ENCODE results near the gene TCP10L. TPM values are rescaled to one million over a fixed set of nuclear protein-coding genes. Genes with fewer than 3 reads are reported as not detected.

The TCP10L gene
- total and polyA plus RNA-seq, 2 of the 4 experiments (the other 2 are of a cell fraction): 0.09 TPM; not detected in 1

- H2BK20ac ChIP-seq (ENCODE audit: low read depth, low read length): no peak overlapping the region
- no peak overlapping the region for H2BK120ac ChIP-seq (ENCODE audit: low read depth, low read length)
- no peaks in the 10 kb centered on the region for H4K20me1 ChIP-seq (ENCODE audit: insufficient read depth, low read length)
- BruUV-seq (replicated peaks): no TSS peak
- H3K4me1 ChIP-seq (ENCODE audit: control insufficient read depth, insufficient read depth, low read length): no peaks in the 10 kb centered on the region
- ChIA-PET CTCF (no interaction called here), POLR2A (ENCODE audit: unreplicated experiment) (no interaction called here)
- no peak overlapping the region for H3K4ac ChIP-seq (ENCODE audit: low read depth, low read length)
- H2BK5ac ChIP-seq (ENCODE audit: low read depth, low read length, poor library complexity, severe bottlenecking): no peak overlapping the region
- H2AK9ac ChIP-seq (replicated peaks; ENCODE audit: low read depth, low read length, poor library complexity): no peak overlapping the region
- DNase-seq: no peak
- no peak overlapping the region for H3K14ac ChIP-seq (replicated peaks; ENCODE audit: low read depth, low read length)
- no peak overlapping the region for H4K5ac ChIP-seq (ENCODE audit: low read depth, low read length)
- WGBS, 2 experiments (ENCODE audit: extremely low coverage in 2 of 2, insufficient read length in 1 of 2): 85% methylated on average over 4 of the region's 7 CpGs; no CpG with 5 or more reads in 1 of the 2 experiments
- peaks cover 5% of the 10 kb centered on the region; the same call in 1 of the 2 replicates for H3K9me1 ChIP-seq (ENCODE audit: insufficient read depth, low read length)
- H3K27me3 ChIP-seq (ENCODE audit: control insufficient read depth, insufficient read depth, low read length): no peaks in the 10 kb centered on the region; the same call in 1 of the 2 replicates
- no peak overlapping the region for H2AK5ac ChIP-seq (ENCODE audit: low read depth, low read length)
- intact Hi-C loops (cut with micrococcal nuclease): no loop called here
- H3K23ac ChIP-seq (ENCODE audit: low read depth, low read length): no peak overlapping the region
- H3K4me3 ChIP-seq (ENCODE audit: insufficient read depth, low read depth, low read length): no peak overlapping the region
- H3K79me1 ChIP-seq (ENCODE audit: low read depth in 1 of 2, low read length in 2 of 2): no peaks in the 10 kb centered on the region
- H4K91ac ChIP-seq (ENCODE audit: insufficient read depth, low read depth, low read length): no peak overlapping the region
- no peak overlapping the region for H3K4me2 ChIP-seq (ENCODE audit: low read depth, low read length)
- TF ChIP-seq CTCF (conservative IDR thresholded peaks at IDR 0.05; ENCODE audit: low read depth, low read length) (no peak), SMC3 (IDR thresholded peaks at IDR 0.05; ENCODE audit: low read depth, low read length) (no peak), NFE2L2 (IDR thresholded peaks at IDR 0.05; ENCODE audit: low read depth, low read length) (no peak), RCOR1 (IDR thresholded peaks at IDR 0.05; ENCODE audit: insufficient replicate concordance, low read length) (no peak), USF2 (IDR thresholded peaks at IDR 0.05; ENCODE audit: low read depth, low read length) (no peak), POLR2A (IDR thresholded peaks at IDR 0.05; ENCODE audit: low read depth, low read length) (no peak), MXI1 (IDR thresholded peaks at IDR 0.05; ENCODE audit: borderline replicate concordance, low read depth, low read length) (no peak)
- H3K56ac ChIP-seq (ENCODE audit: extremely low read depth, insufficient read depth, low read length): no peak overlapping the region
- dilution Hi-C loops (cut with HindIII; ENCODE audit: low sequenced_read_pairs, unreplicated experiment): no loop called here
- H3K27ac ChIP-seq (ENCODE audit: insufficient read depth, low read length): no peak overlapping the region
- no peak overlapping the region for H3K9ac ChIP-seq (ENCODE audit: low read depth, low read length)
- no peak for ATAC-seq (ENCODE audit: low read depth)
- no peak overlapping the region for H2BK15ac ChIP-seq (ENCODE audit: low read depth, low read length)
- H4K8ac ChIP-seq (ENCODE audit: low read depth in 2 of 2, low read length in 2 of 2): no peak overlapping the region
- peaks cover 2% of the 10 kb centered on the region; the same call in 1 of the 2 replicates for H3K9me3 ChIP-seq (ENCODE audit: control insufficient read depth, insufficient read depth, low read length)
- no peak overlapping the region for H3K18ac ChIP-seq (ENCODE audit: low read depth, low read length)
- in situ Hi-C loops (cut with MboI; ENCODE audit: low sequenced_read_pairs): no loop called here
- H3K36me3 ChIP-seq (ENCODE audit: control insufficient read depth, insufficient read depth, low read length): no peaks in the 10 kb centered on the region
- no peak overlapping the region for H2AFZ ChIP-seq (replicated peaks; ENCODE audit: low read length, poor library complexity)
These were observed 51.7 kb downstream of the TCP10L start for GRCh38 chr21:32533611-32534010.

Measured in IMR-90 (cell line).